CD4-positive, CD25-positive, alpha-beta regulatory T cell (primary cell): Measurements from ENCODE around the gene TSBP1. TPM values are rescaled to one million over a fixed set of nuclear protein-coding genes. Genes with fewer than 3 reads are reported as not detected.

Source experiments
- ATAC-seq, 2 donors: fragments of 150-1000 bp; cut with Tn5 transposase; one replicate each; pipeline ENCODE4 v1.10.0; 2021; ENCODE audit warnings: low read depth in 2 of 2, moderate number of reproducible peaks in 2 of 2, moderate library complexity in 1 of 2
- DNase-seq, 3 donors: peaks; one replicate each; pipeline versions ENCODE4 v3.0.0 to v3.0.0-alpha.2; 2012 to 2022; ENCODE audit warnings: mixed read lengths in 1 of 3
- H3K27ac ChIP-seq: one replicate; pipeline ENCODE4 v1.7.0; 2013; ENCODE audit warnings: mild to moderate bottlenecking, low read length; ENCODE audit not compliant: insufficient read depth, poor library complexity, severe bottlenecking
- H3K27me3 ChIP-seq: one replicate; pipeline ENCODE4 v1.7.0; 2013; ENCODE audit warnings: low read length; ENCODE audit not compliant: control insufficient read depth, insufficient read depth
- H3K36me3 ChIP-seq: one replicate; pipeline ENCODE4 v1.7.0; 2013; ENCODE audit warnings: mild to moderate bottlenecking, low read length, moderate library complexity; ENCODE audit not compliant: control insufficient read depth, insufficient read depth
- H3K4me1 ChIP-seq: 2 replicates; pipeline ENCODE4 v1.7.0; 2013; ENCODE audit warnings: mild to moderate bottlenecking, low read length; ENCODE audit not compliant: insufficient read depth, control insufficient read depth, poor library complexity, severe bottlenecking
- H3K4me3 ChIP-seq: one replicate; pipeline ENCODE4 v1.7.0; 2013; ENCODE audit warnings: low read depth, mild to moderate bottlenecking, low read length, moderate library complexity
- H3K9me3 ChIP-seq, 2 experiments: 1 replicate in 1 of 2; 2 replicates in 1 of 2; pipeline ENCODE4 v1.7.0; 2013; ENCODE audit warnings: low read length in 2 of 2, mild to moderate bottlenecking in 1 of 2, moderate library complexity in 1 of 2; ENCODE audit not compliant: control insufficient read depth in 2 of 2
- H3K27ac Mint-ChIP-seq, 3 donors: one replicate each; pipeline ENCODE4 v1.8.0; 2020 to 2022; ENCODE audit warnings: mild to moderate bottlenecking in 3 of 3, mixed read lengths in 3 of 3, moderate library complexity in 2 of 3
- H3K27me3 Mint-ChIP-seq: one replicate; pipeline ENCODE4 v1.8.0; 2022; ENCODE audit warnings: mild to moderate bottlenecking, mixed read lengths
- H3K36me3 Mint-ChIP-seq: one replicate; pipeline ENCODE4 v1.8.0; 2020; ENCODE audit warnings: mixed read lengths
- H3K4me1 Mint-ChIP-seq, 4 donors: one replicate each; pipeline ENCODE4 v1.8.0; 2020 to 2022; ENCODE audit warnings: mixed read lengths in 4 of 4, mild to moderate bottlenecking in 1 of 4
- H3K4me3 Mint-ChIP-seq, 4 donors: one replicate each; pipeline ENCODE4 v1.8.0; 2020 to 2022; ENCODE audit warnings: mild to moderate bottlenecking in 4 of 4, mixed read lengths in 4 of 4, moderate library complexity in 3 of 4
- H3K9me3 Mint-ChIP-seq, 7 donors: one replicate each; pipeline ENCODE4 v1.8.0; 2020 to 2022; ENCODE audit warnings: mixed read lengths in 7 of 7, mild to moderate bottlenecking in 3 of 7, moderate library complexity in 2 of 7
- polyA plus RNA-seq, 4 donors: library from polyadenylated mRNA; unstranded; fragments of 300-500 nt; fragmentation: Illumina TruSeq; gene quantifications; one replicate each; pipeline ENCODE4 v1.2.3, GENCODE V29; 2021
- total RNA-seq: library from RNA; stranded (reverse); gene quantifications from one replicate; pipeline ENCODE4 v1.2.3, GENCODE V29; 2022

The TSBP1 gene
- total and polyA plus RNA-seq, 5 donors from 2014 or later = not detected

GRCh38 chr6:32391505-32391904 lies 19.8 kb upstream of the TSBP1 start:
- no peaks in the 10 kb centered on the region for H3K4me1 Mint-ChIP-seq
- Histone ChIP-seq H3K36me3 (no peaks in the 10 kb centered on the region), H3K27me3 (peaks cover 19% of the 10 kb centered on the region), H3K4me1 (no peaks in the 10 kb centered on the region), H3K9me3 (no peaks in the 10 kb centered on the region), H3K27ac (no peak overlapping the region), H3K4me3 (no peak overlapping the region)
- no peaks in the 10 kb centered on the region for H3K36me3 Mint-ChIP-seq
- DNase-seq = no peak
- H3K9me3 Mint-ChIP-seq = no peaks in the 10 kb centered on the region
- no peak for ATAC-seq
- H3K27ac Mint-ChIP-seq = no peak overlapping the region
- H3K4me3 Mint-ChIP-seq = no peak overlapping the region
- peaks cover 54% of the 10 kb centered on the region for H3K27me3 Mint-ChIP-seq

- Histone ChIP-seq H3K27ac (no peak overlapping the region), H3K36me3 (no peaks in the 10 kb centered on the region), H3K27me3 (peaks cover 10% of the 10 kb centered on the region), H3K4me3 (no peak overlapping the region), H3K9me3 (no peaks in the 10 kb centered on the region), H3K4me1 (no peaks in the 10 kb centered on the region)
- Mint-ChIP-seq H3K27me3 (peaks cover 43% of the 10 kb centered on the region), H3K27ac (no peak overlapping the region), H3K9me3 (peaks cover 0 to 2% (median 0%) of the 10 kb centered on the region in 7 donors), H3K4me1 (no peaks in the 10 kb centered on the region), H3K36me3 (no peaks in the 10 kb centered on the region), H3K4me3 (no peak overlapping the region)
- ATAC-seq (no peak), DNase-seq (no peak)
Observed at GRCh38 chr6:32387589-32388340, 16.1 kb upstream of the TSBP1 start.

- Mint-ChIP-seq H3K27me3 (peaks cover 52% of the 10 kb centered on the region), H3K4me1 (no peaks in the 10 kb centered on the region), H3K27ac (peak overlapping the region in 1 of 3 donors; percentile 74), H3K9me3 (peaks cover 0 to 2% (median 0%) of the 10 kb centered on the region in 7 donors), H3K4me3 (no peak overlapping the region), H3K36me3 (no peaks in the 10 kb centered on the region)
- peaks cover 10% of the 10 kb centered on the region for H3K27me3 ChIP-seq
- H3K9me3 ChIP-seq = no peaks in the 10 kb centered on the region
- H3K4me1 ChIP-seq = no peaks in the 10 kb centered on the region
- no peak overlapping the region for H3K4me3 ChIP-seq
- no peak for DNase-seq
- H3K27ac ChIP-seq = no peak overlapping the region
- no peak for ATAC-seq
- H3K36me3 ChIP-seq = no peaks in the 10 kb centered on the region
Observed at GRCh38 chr6:32386040-32386439, 14.3 kb upstream of the TSBP1 start.

- Histone ChIP-seq H3K4me1 (no peaks in the 10 kb centered on the region), H3K27ac (no peak overlapping the region), H3K4me3 (no peak overlapping the region), H3K9me3 (no peaks in the 10 kb centered on the region), H3K36me3 (no peaks in the 10 kb centered on the region), H3K27me3 (peaks cover 12% of the 10 kb centered on the region)
- DNase-seq = no peak
- ATAC-seq = no peak
- H3K4me1 Mint-ChIP-seq = no peaks in the 10 kb centered on the region
- no peak overlapping the region for H3K27ac Mint-ChIP-seq
- H3K9me3 Mint-ChIP-seq = peaks cover 0 to 2% (median 0%) of the 10 kb centered on the region in 7 donors
- peaks cover 42% of the 10 kb centered on the region for H3K27me3 Mint-ChIP-seq
- H3K4me3 Mint-ChIP-seq = no peak overlapping the region
- no peaks in the 10 kb centered on the region for H3K36me3 Mint-ChIP-seq
Observed at GRCh38 chr6:32382757-32383420, 11.2 kb upstream of the TSBP1 start.

GRCh38 chr6:32379545-32379944 lies 7.8 kb upstream of the TSBP1 start:
- Mint-ChIP-seq H3K27me3 (peaks cover 51% of the 10 kb centered on the region), H3K9me3 (peaks cover 0 to 6% (median 0%) of the 10 kb centered on the region in 7 donors), H3K27ac (no peak overlapping the region), H3K4me1 (no peaks in the 10 kb centered on the region), H3K4me3 (no peak overlapping the region), H3K36me3 (no peaks in the 10 kb centered on the region)
- H3K27ac ChIP-seq = no peak overlapping the region
- DNase-seq = no peak
- ATAC-seq = no peak
- H3K4me3 ChIP-seq = no peak overlapping the region
- no peaks in the 10 kb centered on the region for H3K9me3 ChIP-seq
- no peaks in the 10 kb centered on the region for H3K4me1 ChIP-seq
- peaks cover 24% of the 10 kb centered on the region for H3K27me3 ChIP-seq
- no peaks in the 10 kb centered on the region for H3K36me3 ChIP-seq

GRCh38 chr6:32375739-32376529 lies 4.2 kb upstream of the TSBP1 start:
- no peaks in the 10 kb centered on the region for H3K4me1 ChIP-seq
- H3K36me3 ChIP-seq = no peaks in the 10 kb centered on the region
- H3K27ac ChIP-seq = no peak overlapping the region
- no peaks in the 10 kb centered on the region for H3K36me3 Mint-ChIP-seq
- H3K27ac Mint-ChIP-seq = no peak overlapping the region
- H3K4me3 Mint-ChIP-seq = no peak overlapping the region
- H3K27me3 ChIP-seq = peaks cover 40% of the 10 kb centered on the region
- no peaks in the 10 kb centered on the region for H3K9me3 ChIP-seq
- H3K4me1 Mint-ChIP-seq = no peaks in the 10 kb centered on the region
- H3K4me3 ChIP-seq = no peak overlapping the region
- no peak for DNase-seq
- peaks cover 56% of the 10 kb centered on the region for H3K27me3 Mint-ChIP-seq
- peaks cover 0 to 4% (median 0%) of the 10 kb centered on the region in 7 donors for H3K9me3 Mint-ChIP-seq
- no peak for ATAC-seq

- peaks cover 66% of the 10 kb centered on the region for H3K27me3 Mint-ChIP-seq
- ATAC-seq = no peak
- no peaks in the 10 kb centered on the region for H3K4me1 Mint-ChIP-seq
- H3K27ac Mint-ChIP-seq = no peak overlapping the region
- no peak overlapping the region for H3K4me3 Mint-ChIP-seq
- no peak for DNase-seq
- Histone ChIP-seq H3K27ac (no peak overlapping the region), H3K4me3 (no peak overlapping the region), H3K36me3 (no peaks in the 10 kb centered on the region), H3K9me3 (no peaks in the 10 kb centered on the region), H3K27me3 (peaks cover 26% of the 10 kb centered on the region), H3K4me1 (no peaks in the 10 kb centered on the region)
- no peaks in the 10 kb centered on the region for H3K36me3 Mint-ChIP-seq
- H3K9me3 Mint-ChIP-seq = peaks cover 0 to 5% (median 0%) of the 10 kb centered on the region in 7 donors
Observed at GRCh38 chr6:32371229-32371628, 474 bp downstream of the TSBP1 start.
